HEK293 (cell line): ENCODE data around the gene SH2B3.
"Not testable (repeated sequence)": the region's sequence is repeated elsewhere in the genome, so short reads cannot be mapped to it uniquely, and the experiment has no call there.

ENCODE experiments used
- CTCF ChIA-PET: fragments of 350-600 bp; formaldehyde crosslinking; extraction: SDS; loops from one replicate; lab custom pipeline; 2021; ENCODE audit warnings: antibody characterized with exemption; lab: Yijun Ruan, JAX
- POLR2A ChIA-PET: fragments of 300-600 bp; formaldehyde crosslinking; extraction: SDS; loops from one replicate; lab custom pipeline; 2020; ENCODE audit warnings: antibody characterized with exemption, inconsistent platforms; lab: Yijun Ruan, JAX
- H3K27ac ChIP-seq: fragments of 200-500 bp; sonication (Bioruptor generic); 2 replicates; pipeline ENCODE4 v1.5.1; 2014; ENCODE audit warnings: low read depth, low read length, control low read depth, inconsistent platforms; ENCODE audit errors: extremely low read depth
- H3K36me3 ChIP-seq, 2 experiments: fragments of 200-500 bp in 1 of 2; sonication (Bioruptor generic) in 1 of 2; 1 replicate in 1 of 2; 2 replicates in 1 of 2; pipeline ENCODE4 v1.5.1; 2014 to 2017; ENCODE audit warnings: inconsistent platforms in 2 of 2, low read length in 2 of 2; ENCODE audit not compliant: control insufficient read depth in 2 of 2, insufficient read depth in 1 of 2
- H3K4me1 ChIP-seq: fragments of 200-500 bp; sonication (Bioruptor generic); 2 replicates; pipeline ENCODE4 v1.5.1; 2014; ENCODE audit warnings: mild to moderate bottlenecking, low read length, inconsistent platforms; ENCODE audit not compliant: control insufficient read depth, insufficient read depth
- H3K4me3 ChIP-seq: 2 replicates; pipeline ENCODE4 v1.5.1; 2011; ENCODE audit warnings: low read depth, mild to moderate bottlenecking, control low read depth, low read length, moderate library complexity
- H3K9me3 ChIP-seq: fragments of 200-500 bp; sonication (Bioruptor generic); 2 replicates; pipeline ENCODE4 v1.5.1; 2014; ENCODE audit warnings: low read depth, low read length, inconsistent platforms; ENCODE audit not compliant: control insufficient read depth, insufficient read depth
- TCF7L2 ChIP-seq: IDR thresholded peaks from 2 replicates; pipeline ENCODE4 v1.6.1; 2011; ENCODE audit warnings: low read depth, mild to moderate bottlenecking, inconsistent platforms, low read length, moderate library complexity, borderline replicate concordance
- ZBTB17 ChIP-seq: fragments of 450-650 bp; formaldehyde crosslinking; IDR thresholded peaks from 2 replicates; pipeline ENCODE4 v1.5.1; 2016; ENCODE audit warnings: missing biosample characterization, missing genetic modification characterization
- ZBTB20 ChIP-seq: fragments of 450-650 bp; formaldehyde crosslinking; IDR thresholded peaks from 2 replicates; pipeline ENCODE4 v1.5.1; 2016; ENCODE audit warnings: missing biosample characterization, missing genetic modification characterization
- ZFP37 ChIP-seq: fragments of 450-650 bp; formaldehyde crosslinking; IDR thresholded peaks from 2 replicates; pipeline ENCODE4 v1.5.1; 2016; ENCODE audit warnings: missing biosample characterization, missing genetic modification characterization
- ZNF133 ChIP-seq: fragments of 450-650 bp; formaldehyde crosslinking; IDR thresholded peaks from 2 replicates; pipeline ENCODE4 v1.5.1; 2016; ENCODE audit warnings: missing biosample characterization, missing genetic modification characterization
- ZNF148 ChIP-seq: fragments of 450-650 bp; formaldehyde crosslinking; IDR thresholded peaks from 2 replicates; pipeline ENCODE4 v1.5.0; 2017; ENCODE audit warnings: missing biosample characterization, missing genetic modification characterization, borderline replicate concordance
- ZNF174 ChIP-seq: fragments of 450-650 bp; formaldehyde crosslinking; IDR thresholded peaks from 2 replicates; pipeline ENCODE4 v1.5.0; 2017; ENCODE audit warnings: missing biosample characterization, mild to moderate bottlenecking, missing genetic modification characterization
- ZNF366 ChIP-seq: fragments of 450-650 bp; formaldehyde crosslinking; conservative IDR thresholded peaks from 2 replicates; pipeline ENCODE4 v1.5.1; 2016; ENCODE audit warnings: missing biosample characterization, missing genetic modification characterization
- ZNF585B ChIP-seq: fragments of 450-650 bp; formaldehyde crosslinking; IDR thresholded peaks from 2 replicates; pipeline ENCODE4 v1.5.1; 2016; ENCODE audit warnings: missing biosample characterization, missing genetic modification characterization
- ZNF701 ChIP-seq: fragments of 450-650 bp; formaldehyde crosslinking; IDR thresholded peaks from 2 replicates; pipeline ENCODE4 v1.5.1; 2016; ENCODE audit warnings: missing biosample characterization, missing genetic modification characterization
- ZNF707 ChIP-seq: fragments of 450-650 bp; formaldehyde crosslinking; IDR thresholded peaks from 2 replicates; pipeline ENCODE4 v1.5.1; 2016; ENCODE audit warnings: missing biosample characterization, missing genetic modification characterization
- TF ChIP-seq, protein P1 (sequence below): sonication (generic); formaldehyde crosslinking; IDR thresholded peaks from 2 replicates; pipeline ENCODE4 v1.8.1; 2022; ENCODE audit warnings: mild to moderate bottlenecking, moderate library complexity, missing genetic modification reagents
- TF ChIP-seq, protein P2 (sequence below): fragments of 450-650 bp; formaldehyde crosslinking; IDR thresholded peaks from 2 replicates; pipeline ENCODE4 v1.5.1; 2016; ENCODE audit warnings: missing biosample characterization, missing genetic modification characterization

SH2B3 gene

DNA sequence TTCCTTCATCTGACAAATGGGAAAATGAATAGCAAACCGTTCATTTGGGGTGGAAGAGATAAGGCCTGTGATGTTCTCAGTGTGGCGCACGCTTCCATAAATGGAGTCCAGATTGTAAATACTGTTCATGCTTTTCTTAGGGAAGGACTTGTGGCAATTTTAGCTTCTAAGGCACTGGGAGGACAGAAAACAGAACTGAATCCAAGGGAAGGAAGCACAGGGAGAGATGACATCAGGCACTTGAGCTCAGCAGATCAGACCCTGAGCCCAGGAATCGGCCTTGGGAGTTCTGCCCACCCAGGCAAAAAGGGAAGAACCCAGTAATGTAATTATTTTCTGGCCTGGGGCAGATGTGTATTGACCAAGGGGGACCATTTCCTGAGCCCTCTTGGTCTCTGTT lies 7.2 kb upstream of the SH2B3 start:
- Histone ChIP-seq H3K4me3 (no peak overlapping the region), H3K9me3 (no peaks in the 10 kb centered on the region), H3K36me3 (no peaks in the 10 kb centered on the region), H3K4me1 (no peaks in the 10 kb centered on the region), H3K27ac (no peak overlapping the region)
- CTCF ChIA-PET, result interaction anchor here (0.6 to 6.7 kb wide), 9 partner anchors 26 to 348 kb away, joined by 3 to 217 read pairs (median 3); partner anchors contain the start of gene PHETA1
- TF ChIP-seq TCF7L2 (no peak), ZBTB20 (tag by site-specific recombination) (peak; percentile 76)
- POLR2A ChIA-PET, result no interaction called here

DNA sequence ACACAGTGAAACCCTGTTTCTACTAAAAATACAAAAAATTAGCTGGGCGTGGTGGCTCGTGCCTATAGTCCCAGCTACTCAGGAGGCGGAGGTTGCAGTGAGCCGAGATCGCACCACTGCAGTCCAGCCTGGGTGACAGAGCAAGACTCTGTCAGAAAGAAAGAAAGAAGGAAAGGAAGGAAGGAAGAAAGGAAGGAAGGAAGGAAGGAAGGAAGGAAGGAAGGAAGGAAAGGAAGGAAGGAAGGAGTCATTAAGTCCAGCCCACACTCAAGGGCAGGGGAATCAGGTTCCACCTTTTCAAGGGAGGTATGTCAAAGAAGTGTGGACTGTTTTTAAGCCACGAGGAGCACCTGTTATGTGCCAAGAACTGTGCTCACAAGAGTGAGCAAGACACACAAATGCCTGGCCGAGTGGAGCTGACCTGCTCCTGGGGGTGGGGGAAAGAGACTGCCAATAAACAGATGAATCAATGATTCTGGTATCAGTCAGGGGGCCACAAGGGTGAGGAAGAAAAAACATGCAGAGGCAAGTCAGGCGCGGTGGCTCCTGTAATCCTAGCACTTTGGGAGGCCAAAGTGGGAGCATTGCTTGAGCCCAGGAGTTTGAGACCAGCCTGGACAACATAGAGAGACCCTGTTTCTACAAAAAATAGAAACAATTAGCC lies 5.8 kb upstream of the SH2B3 start:
- H3K4me3 ChIP-seq, result not testable (repeated sequence)

GRCh38 chr12:111401167-111401605 lies 4.5 kb upstream of the SH2B3 start:
- no peaks in the 10 kb centered on the region for H3K36me3 ChIP-seq
- H3K9me3 ChIP-seq, result no peaks in the 10 kb centered on the region
- H3K4me3 ChIP-seq, result no peak overlapping the region
- TF ChIP-seq, protein P1, sequence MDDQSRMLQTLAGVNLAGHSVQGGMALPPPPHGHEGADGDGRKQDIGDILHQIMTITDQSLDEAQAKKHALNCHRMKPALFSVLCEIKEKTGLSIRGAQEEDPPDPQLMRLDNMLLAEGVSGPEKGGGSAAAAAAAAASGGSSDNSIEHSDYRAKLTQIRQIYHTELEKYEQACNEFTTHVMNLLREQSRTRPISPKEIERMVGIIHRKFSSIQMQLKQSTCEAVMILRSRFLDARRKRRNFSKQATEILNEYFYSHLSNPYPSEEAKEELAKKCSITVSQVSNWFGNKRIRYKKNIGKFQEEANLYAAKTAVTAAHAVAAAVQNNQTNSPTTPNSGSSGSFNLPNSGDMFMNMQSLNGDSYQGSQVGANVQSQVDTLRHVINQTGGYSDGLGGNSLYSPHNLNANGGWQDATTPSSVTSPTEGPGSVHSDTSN, result no peak
- TF ChIP-seq ZNF133 (tag by site-specific recombination), result no peak
- no peak for TF ChIP-seq ZNF585B (tag by site-specific recombination)
- TF ChIP-seq ZNF148 (tag by site-specific recombination), result no peak
- TF ChIP-seq ZNF174 (tag by site-specific recombination), result no peak
- TF ChIP-seq ZFP37 (tag by site-specific recombination), result no peak
- no peak for TF ChIP-seq ZNF701 (tag by site-specific recombination)
- TF ChIP-seq, protein P2, sequence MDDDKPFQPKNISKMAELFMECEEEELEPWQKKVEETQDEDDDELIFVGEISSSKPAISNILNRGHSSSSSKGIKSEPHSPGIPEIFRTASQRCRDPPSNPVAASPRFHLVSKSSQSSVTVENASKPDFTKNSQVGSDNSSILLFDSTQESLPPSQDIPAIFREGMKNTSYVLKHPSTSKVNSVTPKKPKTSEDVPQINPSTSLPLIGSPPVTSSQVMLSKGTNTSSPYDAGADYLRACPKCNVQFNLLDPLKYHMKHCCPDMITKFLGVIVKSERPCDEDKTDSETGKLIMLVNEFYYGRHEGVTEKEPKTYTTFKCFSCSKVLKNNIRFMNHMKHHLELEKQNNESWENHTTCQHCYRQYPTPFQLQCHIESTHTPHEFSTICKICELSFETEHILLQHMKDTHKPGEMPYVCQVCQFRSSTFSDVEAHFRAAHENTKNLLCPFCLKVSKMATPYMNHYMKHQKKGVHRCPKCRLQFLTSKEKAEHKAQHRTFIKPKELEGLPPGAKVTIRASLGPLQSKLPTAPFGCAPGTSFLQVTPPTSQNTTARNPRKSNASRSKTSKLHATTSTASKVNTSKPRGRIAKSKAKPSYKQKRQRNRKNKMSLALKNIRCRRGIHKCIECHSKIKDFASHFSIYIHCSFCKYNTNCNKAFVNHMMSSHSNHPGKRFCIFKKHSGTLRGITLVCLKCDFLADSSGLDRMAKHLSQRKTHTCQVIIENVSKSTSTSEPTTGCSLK (tag by site-specific recombination), result no peak
- TF ChIP-seq ZNF707, result no peak
- CTCF ChIA-PET, result interaction anchor here (0.5 to 6.7 kb wide), 4 partner anchors 11 to 193 kb away, joined by 3 to 217 read pairs (median 4); no protein-coding TSS in a partner anchor
- H3K4me1 ChIP-seq, result no peaks in the 10 kb centered on the region
- POLR2A ChIA-PET, result no interaction called here
- H3K27ac ChIP-seq, result no peak overlapping the region

More for the DNA sequence above, 5.8 kb upstream of the SH2B3 start:
- H3K9me3 ChIP-seq, H3K27ac ChIP-seq, H3K36me3 ChIP-seq, H3K4me1 ChIP-seq: not testable (repeated sequence)
- TF ChIP-seq ZBTB17 (tag by site-specific recombination) (peak; percentile 97), ZNF366 (peak; percentile 97)
- CTCF ChIA-PET, result interaction anchor here (0.6 to 6.7 kb wide), 3 partner anchors 52 to 269 kb away, joined by 3 to 217 read pairs (median 4); no protein-coding TSS in a partner anchor
- POLR2A ChIA-PET, result interaction anchor here (0.7 kb wide), 1 partner anchor 8 kb away, joined by 6 read pairs; no protein-coding TSS in a partner anchor

DNA sequence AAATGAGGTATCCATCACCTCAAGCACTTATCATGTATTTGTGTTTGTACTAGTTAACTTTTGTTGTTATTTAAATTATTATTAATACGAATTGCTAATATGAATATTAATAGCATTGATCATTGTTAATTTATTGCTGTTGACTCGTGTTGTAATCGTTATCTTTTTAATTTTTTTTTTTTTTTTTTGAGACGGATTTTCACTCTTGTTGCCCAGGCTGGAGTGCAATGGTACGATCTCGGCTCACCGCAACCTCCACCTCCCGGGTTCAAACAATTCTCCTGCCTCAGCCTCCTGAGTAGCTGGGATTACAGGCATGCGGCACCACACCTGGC lies 3.3 kb upstream of the SH2B3 start:
- H3K36me3 ChIP-seq, H3K4me3 ChIP-seq, H3K27ac ChIP-seq, H3K4me1 ChIP-seq, H3K9me3 ChIP-seq, POLR2A ChIA-PET: not testable (repeated sequence)
- CTCF ChIA-PET, result interaction anchor here (0.6 to 3.3 kb wide), 5 partner anchors 47 to 759 kb away, joined by 3 to 34 read pairs (median 3); no protein-coding TSS in a partner anchor
